Adrenal gland (tissue), 5 donors: Measurements from ENCODE around the gene CIPC.

ENCODE experiments used
- CTCF ChIP-seq, 6 experiments: fragments of 450-650 bp in 4 of 6; fragments of 200-600 bp in 2 of 6; sonication (generic) in 1 of 6; IDR thresholded peaks; 1 replicate in 5 of 6; 2 replicates in 1 of 6; pipeline versions ENCODE4 v1.5.1 to v1.8.0; 2016 to 2021; ENCODE audit warnings: antibody characterized with exemption in 6 of 6, mild to moderate bottlenecking in 2 of 6, moderate library complexity in 1 of 6
- POLR2A ChIP-seq, 2 donors: fragments of 450-650 bp; IDR thresholded peaks; one replicate each; pipeline ENCODE4 v1.6.1; 2017; ENCODE audit warnings: antibody characterized with exemption in 2 of 2, mild to moderate bottlenecking in 2 of 2, moderate library complexity in 1 of 2
- donor health status: DM: no; HTN: no; CAD: no.

GRCh38 chr14:77123381-77124325, 25.6 kb downstream of the CIPC start:
- TF ChIP-seq CTCF (IDR thresholded peaks at IDR 0.05), result no peak
- TF ChIP-seq POLR2A (IDR thresholded peaks at IDR 0.05), result no peak
